GM21367 (cell line): ENCODE data around the gene ACTR6.

Source experiments
- ATAC-seq: cut with Tn5 transposase; IDR thresholded peaks from one replicate; pipeline ENCODE4 v1.9.1; 2021; ENCODE audit not compliant: unreplicated experiment

Gene ACTR6

DNA sequence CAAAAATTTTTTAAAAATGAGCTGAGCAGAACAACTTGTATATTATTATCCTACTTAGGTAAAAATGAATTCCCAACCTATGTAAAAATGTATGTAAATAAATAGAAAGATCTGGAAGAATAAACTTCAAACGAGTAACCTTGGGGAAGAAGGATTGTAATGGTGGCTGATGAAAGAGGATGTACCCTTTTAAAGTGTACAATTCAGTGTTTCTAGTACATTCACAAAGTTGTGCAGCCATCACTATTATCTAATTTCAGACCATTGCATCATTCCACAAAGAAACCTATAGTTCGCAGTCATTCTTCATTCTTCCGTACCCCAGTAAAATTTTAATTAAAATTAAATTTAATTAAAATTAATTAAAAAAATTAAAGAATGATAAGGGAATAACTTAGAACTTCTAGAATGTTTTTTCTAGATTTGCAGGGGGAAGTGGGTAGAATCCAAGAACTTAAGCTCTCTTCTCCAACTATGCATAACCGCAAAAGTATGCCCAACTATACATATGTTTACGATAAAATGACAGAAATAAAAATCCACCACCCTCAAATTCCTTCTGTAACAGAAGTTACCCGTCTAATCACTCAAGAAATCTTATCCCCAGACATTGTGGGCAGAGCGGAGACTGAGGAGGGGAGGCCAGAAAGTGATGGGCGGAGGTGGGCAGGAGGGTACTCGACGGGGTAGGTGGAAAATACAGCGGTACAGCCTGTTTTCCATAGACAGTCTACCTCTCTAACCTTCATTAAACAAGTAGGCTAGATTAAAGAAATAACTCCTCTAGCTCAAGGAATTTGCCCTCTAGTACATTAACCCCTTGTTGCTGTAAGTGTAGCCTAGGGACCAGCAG is 65.3 kb downstream of the ACTR6 start:
- ATAC-seq = peak; percentile 12

DNA sequence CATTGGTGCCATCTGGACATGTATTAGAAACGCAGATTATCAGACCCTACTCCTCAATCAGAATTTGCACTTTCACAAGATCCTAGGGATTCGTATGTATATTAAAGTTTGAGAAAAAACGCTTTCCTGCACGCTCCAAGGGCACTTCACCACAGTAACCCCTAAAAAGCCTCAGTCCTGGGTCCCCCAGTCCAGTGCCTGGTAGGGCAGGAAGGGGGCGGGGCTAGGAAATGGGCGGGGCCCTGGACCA is 65.9 kb downstream of the ACTR6 start:
- peak; percentile 84 for ATAC-seq

DNA sequence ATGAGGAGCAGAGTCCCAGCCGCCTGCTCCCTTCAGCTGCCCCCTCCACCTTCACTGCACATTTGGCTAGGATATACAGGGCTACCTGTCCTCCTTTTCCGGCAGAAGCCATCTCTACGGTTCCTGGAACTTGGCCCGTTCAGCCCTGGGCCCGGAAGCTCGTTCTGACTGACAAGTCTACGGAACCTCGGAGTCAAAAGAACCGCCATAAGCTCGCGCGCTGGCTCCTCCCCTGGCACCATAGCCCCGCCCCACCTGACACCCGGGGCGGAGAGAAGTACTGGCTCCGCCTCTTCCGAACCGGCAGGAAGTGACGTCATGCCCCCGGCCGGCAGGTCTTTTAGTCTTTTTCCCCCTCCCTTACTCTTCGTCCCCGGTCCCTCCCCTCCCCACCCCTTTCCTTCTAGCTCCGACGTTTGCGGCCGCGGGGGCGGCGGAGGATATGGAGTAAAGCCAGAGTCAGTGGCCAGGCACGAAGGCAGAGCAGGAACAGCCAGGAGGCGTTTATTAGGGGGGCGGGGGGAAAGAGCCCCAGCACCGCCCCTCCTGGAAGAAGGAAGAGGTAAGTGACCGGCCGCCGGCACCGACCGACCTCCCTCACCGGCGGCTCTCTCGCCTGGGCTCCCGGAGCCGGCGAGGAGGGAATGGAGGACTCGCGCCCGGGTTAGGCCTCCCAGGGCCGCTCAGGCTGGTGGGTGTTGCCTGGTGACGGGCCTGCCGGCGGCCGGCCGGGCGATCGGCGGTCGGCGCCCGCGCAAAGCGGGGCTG is 66.4 kb downstream of the ACTR6 start, which contains the start of the genes DEPDC4 and SCYL2:
TSS of gene DEPDC4 (minus strand) at position 245 of the 768 bp plus-strand sequence. CDS start at position 242, 3 bp downstream.
TSS of gene SCYL2 (plus strand) at position 343 of the 768 bp plus-strand sequence. CDS start 15,794 bp downstream, outside the sequence.
- ATAC-seq = peak; percentile 86

DNA sequence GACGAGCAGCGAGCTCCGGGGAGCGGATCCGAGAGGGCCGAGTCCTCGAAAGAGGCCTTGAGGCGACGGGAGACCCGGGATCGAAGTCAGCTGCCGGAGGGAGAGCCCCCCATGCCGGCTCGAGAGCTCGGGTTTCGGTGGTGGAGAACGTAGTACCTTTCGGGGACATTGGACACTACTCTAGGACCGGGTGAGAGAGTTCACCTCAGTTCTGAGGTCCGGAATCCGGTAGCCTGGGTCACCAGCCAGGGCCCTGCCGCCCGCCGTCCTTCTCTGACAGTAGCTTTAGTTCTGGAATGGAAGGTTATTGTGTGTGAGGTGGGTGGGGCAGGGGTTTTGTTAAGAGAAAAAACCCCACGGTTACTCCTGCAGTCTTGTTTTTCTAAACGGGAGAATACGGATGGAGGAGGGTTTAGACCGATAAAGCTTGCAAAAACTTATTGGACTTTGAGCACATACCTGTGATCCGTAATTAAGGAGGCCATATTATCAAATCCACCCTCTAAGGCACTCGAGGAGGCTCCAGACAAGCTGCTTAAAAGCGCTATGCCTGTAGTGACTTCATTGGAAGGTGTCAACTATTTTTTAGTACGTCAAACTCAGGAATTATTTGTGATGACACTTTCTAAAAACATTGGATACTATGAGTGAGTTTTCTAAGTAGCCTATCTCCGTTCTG is 67.1 kb downstream of the ACTR6 start:
- peak; percentile 9 for ATAC-seq

DNA sequence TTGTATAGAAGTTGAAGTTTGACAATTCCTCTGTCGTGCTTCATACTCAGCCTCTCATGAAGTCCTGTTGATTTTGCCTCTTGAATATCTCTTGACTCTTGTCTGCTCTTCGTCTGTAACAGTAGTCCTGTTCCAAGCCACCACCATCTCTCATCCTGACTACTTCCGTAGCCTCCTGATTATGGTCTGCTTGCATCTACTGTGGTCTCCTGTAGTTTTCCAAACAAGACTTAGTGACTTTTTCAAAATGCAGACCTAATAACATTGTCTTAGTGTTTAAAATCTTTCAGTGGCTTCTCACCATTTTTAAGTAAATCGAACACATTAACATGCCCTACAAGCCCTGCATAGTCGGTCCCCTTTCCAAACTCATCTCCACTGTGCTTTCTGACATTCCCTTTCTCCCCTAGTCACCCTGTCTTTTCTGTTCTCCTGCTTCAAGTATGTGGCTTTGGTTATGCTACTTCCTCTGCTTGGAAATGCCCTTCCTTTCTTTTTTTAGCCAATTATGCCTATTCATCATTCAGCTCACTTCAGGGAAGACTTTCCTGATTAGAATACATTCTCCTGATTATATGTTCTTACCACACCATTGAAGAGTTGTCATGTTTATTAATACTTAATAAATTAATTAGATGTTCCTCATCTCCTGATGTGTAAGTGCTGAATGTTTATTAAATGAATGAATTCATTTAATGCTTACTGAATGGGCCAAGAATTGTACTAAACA is 68.4 kb downstream of the ACTR6 start:
- no peak for ATAC-seq

DNA sequence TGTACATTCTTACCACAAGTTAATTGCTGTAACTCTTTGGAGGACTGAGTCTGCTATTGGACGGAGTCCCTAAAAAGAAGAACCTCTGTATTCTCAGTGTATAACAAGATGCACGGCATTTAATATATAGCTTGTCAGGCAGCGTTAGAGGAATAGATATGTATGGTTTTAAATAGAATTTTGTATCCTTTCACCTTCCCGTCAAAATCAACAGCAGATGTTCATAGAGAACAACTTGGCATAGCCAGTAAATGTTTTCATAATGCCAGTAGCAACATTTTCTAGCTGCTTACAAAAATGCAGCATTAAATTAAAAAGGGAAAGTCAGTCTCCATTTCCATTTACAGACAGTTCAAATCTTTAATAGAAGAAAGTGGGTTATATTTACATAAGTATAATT is 73.2 kb downstream of the ACTR6 start:
- ATAC-seq = no peak
